Erythroblast (primary cell): Measurements from ENCODE around the gene NRG2.

Source experiments
- DNase-seq, 2 experiments: peaks; one replicate each; lab custom pipeline; 2025; lab: John Stamatoyannopoulos, UW
- GATA1 ChIP-seq: IDR thresholded peaks from 2 replicates; pipeline ENCODE4 v1.6.1; 2011; ENCODE audit warnings: low read depth, mild to moderate bottlenecking, control low read depth, low read length, moderate library complexity
- POLR2A ChIP-seq: IDR thresholded peaks from 2 replicates; pipeline ENCODE4 v1.6.1; 2011; ENCODE audit warnings: mild to moderate bottlenecking, low read length

Gene NRG2

DNA sequence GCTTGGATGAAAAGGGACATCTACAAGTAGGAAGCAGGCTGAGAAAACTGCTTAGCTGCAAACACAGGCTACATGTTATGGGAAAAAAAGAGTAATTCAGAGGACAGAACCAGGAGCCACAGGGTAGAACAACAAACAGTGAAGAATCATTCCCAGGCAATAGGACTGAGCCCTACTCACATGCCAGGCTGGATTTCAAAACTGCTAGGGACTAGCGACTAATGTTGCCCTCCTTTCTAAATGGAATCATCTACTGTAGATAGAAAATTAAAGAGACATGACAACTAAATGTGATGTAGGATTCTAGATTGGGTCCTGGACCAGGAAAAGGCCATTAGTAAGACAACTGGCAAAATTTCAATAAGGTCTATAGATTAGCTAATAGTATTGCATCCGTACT lies 15.3 kb downstream of the NRG2 start:
- TF ChIP-seq POLR2A (no peak), GATA1 (no peak)
- DNase-seq: no peak

DNA sequence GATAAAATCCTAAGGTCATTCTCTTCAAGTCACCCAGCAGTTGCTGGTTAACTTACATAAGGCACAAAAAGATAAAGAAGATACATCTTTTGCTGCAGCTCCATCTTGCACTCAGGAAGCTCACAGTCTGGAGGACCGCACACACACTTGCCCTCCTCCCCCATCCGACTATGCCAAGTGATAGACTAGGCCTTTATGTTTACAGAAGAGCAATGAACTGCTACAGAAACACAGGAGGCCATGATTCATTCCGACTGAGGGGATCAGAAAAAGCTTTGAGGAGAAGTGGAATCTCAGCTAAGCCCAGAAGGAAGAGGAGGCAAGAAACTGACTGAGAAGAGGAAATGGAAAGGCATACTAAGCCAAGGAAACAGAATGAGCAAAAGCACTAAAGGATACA lies 17.4 kb downstream of the NRG2 start:
- no peak for DNase-seq
- TF ChIP-seq GATA1 (no peak), POLR2A (no peak)

DNA sequence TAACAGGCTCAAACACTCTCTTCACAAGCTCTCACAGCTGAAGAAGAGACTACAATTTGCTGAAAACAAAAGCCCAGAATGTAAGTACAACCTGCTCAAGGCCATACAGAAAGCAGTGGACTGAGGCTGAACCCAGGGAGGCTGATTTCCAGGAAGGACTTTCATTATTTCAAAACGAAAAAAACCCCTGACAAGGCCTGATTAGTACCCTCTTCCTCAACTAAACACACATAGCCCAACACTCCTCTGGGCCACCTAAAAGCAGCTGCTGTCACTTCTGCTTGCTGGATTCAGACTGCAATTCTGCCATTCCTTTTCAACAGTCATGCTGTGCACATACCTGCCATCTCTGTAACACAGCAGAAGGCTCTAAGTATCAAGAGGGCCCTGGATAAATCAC lies 18.2 kb downstream of the NRG2 start:
- TF ChIP-seq POLR2A: no peak
- no peak for TF ChIP-seq GATA1
- no peak for DNase-seq

DNA sequence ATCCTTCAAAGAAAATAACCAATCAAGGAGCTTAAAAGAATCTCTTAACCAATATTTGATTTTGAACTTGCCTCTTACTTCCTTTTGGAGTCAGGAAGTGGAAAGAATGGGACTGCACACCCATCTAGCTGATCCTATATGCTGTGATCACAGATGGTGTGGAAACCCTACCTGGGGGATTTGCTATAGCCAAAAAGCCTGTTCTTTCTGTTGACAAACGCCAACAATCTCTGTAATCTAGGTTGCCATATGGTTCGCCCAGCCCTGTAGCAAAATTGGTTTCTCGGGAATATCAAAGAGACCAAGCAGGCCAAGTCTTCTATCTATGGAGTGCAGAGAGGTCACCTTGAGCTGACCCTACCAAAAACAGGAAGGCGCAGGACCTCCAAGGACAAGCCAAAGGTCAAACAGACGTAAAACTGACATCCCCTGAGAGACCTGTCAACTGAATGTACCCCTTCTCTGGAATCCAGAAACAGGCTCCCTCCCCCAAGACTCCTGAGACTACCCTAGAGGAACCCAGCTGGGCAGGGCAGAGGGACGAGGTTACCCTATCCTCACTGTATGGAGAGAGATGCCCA lies 19.4 kb downstream of the NRG2 start:
- TF ChIP-seq POLR2A (no peak), GATA1 (no peak)
- no peak for DNase-seq

DNA sequence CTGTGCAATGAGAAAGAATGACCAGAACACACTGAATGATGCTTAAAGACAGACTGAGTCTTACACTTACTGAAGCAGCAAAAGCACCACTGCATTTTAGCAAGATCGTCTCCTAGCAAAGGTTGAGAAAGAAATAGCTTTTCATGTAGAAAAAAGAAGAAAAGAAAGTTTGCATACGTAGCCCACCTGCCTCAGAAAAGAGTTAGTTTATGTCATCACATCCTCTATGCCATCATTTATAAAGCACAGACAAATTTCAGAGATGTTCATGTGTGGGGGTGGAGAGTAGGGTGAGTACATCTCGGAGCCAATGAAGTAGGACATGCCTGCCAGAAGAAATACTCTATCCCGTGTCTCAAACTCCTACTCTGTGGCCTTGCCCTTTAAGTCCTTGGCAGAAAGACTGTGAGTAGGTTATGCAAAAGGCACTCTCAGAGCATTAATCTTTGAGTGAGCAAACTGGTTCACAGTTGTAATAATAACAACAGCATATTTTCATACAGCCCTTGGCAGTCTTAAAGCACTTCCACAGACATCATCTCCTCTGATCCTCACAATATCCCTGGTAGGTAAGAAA lies 22.4 kb downstream of the NRG2 start:
- TF ChIP-seq POLR2A (no peak), GATA1 (no peak)
- no peak for DNase-seq

DNA sequence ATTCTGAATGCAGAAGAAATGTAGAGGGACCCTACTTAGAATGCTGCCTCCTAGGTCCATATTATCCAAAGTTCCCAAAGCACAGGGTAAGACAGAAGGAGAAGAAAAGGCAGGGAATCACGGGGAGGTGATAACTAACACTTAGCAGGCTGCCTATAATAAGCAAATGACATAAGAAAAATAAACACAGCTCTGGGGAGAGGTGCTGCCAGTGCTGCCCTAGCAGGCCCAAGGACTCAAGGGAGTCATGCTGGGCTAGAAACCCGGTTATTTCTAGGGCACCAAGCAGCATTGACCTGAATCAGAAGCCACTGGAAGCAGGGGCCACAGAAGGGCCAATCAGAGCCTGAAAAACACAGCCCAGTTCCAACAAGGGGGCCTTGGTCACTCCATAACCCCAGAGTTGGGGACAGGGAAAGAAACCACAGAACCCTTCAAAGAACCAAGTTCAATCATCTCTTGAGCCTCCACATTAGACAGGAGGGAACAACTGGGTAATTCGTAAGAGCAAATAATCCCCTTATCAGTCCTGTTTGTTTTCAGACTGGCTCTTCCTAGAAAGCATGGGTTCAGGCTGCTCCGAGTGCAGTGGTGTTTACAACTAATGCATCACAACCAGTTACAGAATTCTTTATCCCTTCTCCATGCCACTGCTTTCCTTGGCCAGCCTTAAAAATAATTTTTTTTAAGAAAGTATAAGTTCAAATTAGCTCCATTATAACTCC lies 24.0 kb downstream of the NRG2 start:
- DNase-seq: no peak
- TF ChIP-seq POLR2A: no peak
- TF ChIP-seq GATA1: no peak

DNA sequence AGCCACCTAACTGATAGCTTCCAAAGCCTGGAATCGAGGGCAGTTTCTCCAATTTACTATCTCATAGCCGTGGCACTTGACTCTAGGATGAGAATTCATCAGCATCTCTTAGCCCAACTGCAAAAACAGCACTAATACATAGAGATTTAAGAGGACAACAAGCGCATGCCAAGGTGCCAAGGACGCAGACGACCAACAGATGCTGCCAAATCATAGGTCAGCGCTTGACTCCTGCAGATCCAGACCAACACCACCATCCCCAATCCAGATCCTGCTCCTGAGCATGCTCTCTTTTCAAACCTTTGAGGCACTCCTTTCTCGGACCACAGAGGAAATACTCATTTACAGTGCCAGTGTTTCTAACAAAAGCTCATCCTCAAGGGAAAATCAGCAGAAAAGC lies 24.6 kb downstream of the NRG2 start:
- no peak for DNase-seq
- TF ChIP-seq GATA1 (no peak), POLR2A (no peak)

DNA sequence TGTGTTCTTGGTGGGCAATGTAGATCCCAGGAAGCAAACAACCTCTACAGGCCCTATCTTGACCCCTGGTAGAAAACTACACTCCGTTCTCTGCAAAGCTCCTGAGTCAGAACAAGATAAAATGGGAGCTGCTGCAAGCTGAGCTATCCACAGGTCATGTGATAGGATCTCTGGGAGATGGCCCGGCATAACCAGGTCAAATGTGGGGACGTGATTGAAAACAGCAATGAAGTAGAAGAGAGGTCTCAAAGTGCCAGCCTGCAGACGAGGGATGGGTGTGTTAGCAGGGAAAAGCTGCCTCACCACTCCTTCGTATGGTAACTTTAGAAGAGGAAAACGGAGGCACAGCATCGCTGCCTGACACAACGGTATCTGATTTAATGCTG lies 25.0 kb downstream of the NRG2 start:
- TF ChIP-seq POLR2A (no peak), GATA1 (no peak)
- DNase-seq: no peak

DNA sequence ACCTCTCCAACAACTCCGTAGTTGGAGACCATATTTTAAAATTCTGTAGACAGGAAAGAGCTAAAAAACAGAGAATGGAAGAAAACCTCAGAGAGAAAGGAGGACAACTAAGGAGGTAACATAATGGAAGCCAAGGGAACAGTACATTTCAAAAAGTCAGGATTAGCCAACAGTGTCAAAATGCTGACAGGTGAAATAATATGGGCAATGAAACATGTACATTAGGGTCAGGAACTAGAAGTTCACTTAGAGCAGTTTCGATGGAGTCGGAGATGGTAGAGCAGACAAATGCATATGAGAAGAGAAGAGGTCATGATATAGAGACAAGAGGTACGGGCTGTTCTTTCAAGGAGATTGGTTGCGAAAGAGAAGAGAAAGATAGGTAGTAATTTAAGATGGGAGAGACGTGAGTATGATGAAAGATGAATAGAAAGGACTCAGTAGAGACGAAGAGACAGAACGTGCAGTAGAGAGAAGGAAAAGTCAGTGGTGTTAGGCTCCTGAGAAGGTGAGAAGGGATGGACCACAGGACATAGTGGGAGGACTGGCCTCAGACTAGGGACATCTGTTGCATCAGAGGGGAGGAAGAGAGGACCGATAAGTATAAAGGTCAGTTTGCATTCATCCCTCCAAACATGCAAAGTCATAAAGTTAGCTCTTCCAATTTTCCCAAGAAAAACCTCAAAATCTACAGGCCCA lies 25.6 kb downstream of the NRG2 start:
- DNase-seq: no peak
- no peak for TF ChIP-seq POLR2A
- no peak for TF ChIP-seq GATA1

DNA sequence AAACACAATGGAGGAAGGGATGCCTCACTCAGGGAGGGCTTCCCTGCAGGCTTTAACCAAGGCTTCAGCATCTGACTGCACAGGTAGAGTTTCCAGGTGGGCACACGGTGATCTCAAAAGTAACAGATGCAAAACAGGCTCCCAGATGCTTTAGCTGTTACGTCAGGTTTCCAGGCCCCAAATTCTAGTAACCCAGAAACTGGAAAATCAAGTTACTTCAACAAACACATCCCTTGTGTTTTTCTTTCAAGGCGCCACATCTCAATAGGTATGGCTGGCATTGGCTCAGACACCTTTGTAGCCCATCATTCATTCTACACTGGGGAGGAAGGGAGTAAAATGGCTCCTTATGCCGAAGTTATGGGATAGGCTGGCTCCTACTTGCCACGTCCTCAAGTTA lies 27.4 kb downstream of the NRG2 start:
- DNase-seq: no peak
- no peak for TF ChIP-seq POLR2A
- TF ChIP-seq GATA1: no peak

DNA sequence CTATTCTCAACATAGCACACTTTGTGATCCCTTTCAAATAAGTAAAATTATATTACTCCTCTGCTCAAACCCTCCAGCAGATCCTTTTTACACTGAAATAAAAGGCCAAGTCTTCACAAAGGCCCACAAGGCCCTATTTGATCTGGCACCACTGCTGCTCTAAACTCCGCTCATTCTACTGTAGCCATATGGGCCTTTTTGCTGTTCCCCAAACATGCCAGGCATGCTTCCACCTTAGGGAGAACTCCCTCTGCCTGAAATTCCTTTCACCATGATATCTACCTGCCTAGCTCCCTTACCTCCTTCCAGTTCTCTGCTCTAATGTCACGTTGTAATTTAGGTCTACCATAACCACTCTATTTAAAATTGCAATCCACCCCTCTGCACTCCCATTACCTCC lies 28.3 kb downstream of the NRG2 start:
- DNase-seq: no peak
- TF ChIP-seq GATA1 (no peak), POLR2A (no peak)

DNA sequence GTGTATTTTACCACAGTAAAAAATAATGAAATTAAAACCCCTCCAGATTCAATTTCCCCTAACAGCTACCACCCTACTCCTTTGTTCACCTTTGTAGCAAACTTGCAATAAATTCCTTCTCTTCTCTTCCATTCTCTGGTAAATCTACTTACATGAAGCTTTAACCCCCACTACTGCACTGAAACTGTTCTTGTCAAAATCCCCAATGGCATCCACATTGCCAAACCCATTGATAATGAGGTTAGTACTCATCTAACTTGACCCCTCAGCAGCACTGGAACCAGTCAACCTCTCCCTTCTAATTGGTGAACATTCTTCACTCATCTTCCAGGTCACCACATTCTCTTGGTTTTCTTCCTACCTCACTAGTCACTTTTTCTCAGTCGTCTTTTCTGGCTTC lies 29.6 kb downstream of the NRG2 start:
- TF ChIP-seq GATA1 (no peak), POLR2A (no peak)
- no peak for DNase-seq

DNA sequence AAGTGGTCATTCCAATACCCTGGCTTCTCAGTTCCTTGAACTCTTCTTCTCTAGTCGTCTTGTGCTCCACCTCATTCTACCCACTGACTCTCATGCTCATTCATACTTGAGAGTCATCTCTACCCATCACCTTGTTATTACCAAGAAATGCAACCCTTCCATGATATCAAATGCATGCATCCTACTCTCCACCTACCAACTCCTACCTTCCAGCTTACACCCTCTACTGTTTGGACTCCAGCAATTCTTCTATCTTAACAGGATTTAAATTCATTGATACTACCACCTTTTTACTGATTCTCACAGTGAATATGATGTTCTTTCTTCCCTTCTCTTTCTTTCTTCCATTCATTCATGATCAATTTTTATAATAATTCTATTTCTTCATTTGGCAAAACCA lies 30.7 kb downstream of the NRG2 start:
- TF ChIP-seq GATA1 (no peak), POLR2A (no peak)
- DNase-seq: no peak

DNA sequence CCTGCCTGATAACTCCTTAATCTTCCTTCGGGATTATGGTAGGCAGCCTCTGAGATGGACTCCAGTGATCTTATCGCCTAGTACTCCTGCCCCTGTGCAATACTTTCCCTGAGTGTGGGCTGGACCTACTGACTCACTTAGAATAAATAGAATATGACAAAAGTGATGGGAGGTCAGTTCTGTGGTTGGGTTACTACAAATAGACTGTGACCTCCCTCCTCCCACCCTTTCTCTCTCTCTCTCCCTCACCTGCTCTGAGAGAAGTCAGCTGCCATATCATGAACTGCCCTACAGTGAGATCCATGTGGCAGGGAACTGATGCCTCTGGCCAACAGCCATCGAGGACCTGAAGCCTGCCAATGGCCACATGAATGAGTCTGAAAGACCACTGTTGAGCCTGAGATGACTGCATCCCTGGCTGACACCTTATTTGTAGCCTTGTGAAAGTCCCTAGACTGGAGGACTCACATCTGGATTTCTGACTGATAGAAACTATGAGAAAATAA lies 31.7 kb downstream of the NRG2 start:
- no peak for DNase-seq
- TF ChIP-seq POLR2A (no peak), GATA1 (no peak)
